ENCODE results near the gene ARID1B. TPM values are rescaled to one million over a fixed set of nuclear protein-coding genes. Genes with fewer than 3 reads are reported as not detected.
A peak's percentile ranks its signal among the peaks of the same experiment; 100 is the strongest.

The ARID1B gene
- total RNA-seq, 2 experiments from 2014 or later, result 36.9 to 38.9 TPM

DNA sequence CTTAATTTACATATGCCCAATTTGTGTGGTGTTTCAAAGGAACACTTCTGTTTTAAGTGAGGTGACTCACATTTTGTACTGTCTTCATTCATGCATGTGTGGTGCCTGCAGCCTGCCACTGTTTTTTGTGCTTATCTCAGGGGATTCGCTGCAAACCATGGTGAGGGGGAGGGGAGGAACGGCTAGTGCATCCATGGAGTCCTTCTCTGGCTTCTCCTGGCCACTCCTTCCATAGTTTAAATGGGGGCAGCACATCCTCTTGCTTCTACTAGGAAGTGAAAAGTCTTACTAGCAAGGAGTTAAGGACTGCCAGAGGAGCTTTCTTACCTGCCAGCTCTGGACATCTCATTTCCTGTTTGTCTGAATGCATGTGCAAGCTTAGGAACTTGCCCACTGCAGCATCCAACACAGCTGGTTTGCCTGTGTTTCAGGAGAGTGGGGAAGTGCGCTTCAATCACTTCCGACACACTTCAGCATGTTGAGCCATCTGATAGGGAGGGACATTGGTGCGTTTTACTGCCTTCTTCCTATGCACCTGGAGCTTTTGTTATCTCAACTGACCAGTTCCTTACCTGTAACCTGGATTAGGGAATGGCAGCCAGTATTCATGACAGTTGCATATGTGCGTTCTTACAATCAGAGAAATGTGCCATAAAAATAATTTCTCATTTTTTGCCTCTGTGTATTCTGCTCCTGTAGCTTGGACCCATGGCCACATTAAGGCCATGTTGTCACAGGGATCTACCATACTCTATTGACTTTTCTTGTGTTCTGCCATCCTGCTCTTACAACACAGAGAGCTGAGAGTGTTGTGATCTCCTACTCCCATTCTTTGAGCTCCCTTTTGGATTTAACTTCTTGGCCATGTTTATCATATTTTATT lies 211.3 kb downstream of the ARID1B start:
- intact Hi-C loops (cut with micrococcal nuclease), result no loop called here
- Mint-ChIP-seq H3K4me3 (no peak overlapping the region), H3K27ac (peak overlapping the region; percentile 10), H3K9me3 (no peaks in the 10 kb centered on the region), H3K4me1 (ENCODE audit: low read depth) (peaks cover 43% of the 10 kb centered on the region), H3K27me3 (no peaks in the 10 kb centered on the region), H3K36me3 (ENCODE audit: low read depth) (peaks cover 2% of the 10 kb centered on the region)
- ChIA-PET POLR2A (interaction anchor here (1.1 kb wide), 1 partner anchor 11 kb away, joined by 3 read pairs; no protein-coding TSS in a partner anchor), CTCF (no interaction called here)
- TF ChIP-seq, protein P1, sequence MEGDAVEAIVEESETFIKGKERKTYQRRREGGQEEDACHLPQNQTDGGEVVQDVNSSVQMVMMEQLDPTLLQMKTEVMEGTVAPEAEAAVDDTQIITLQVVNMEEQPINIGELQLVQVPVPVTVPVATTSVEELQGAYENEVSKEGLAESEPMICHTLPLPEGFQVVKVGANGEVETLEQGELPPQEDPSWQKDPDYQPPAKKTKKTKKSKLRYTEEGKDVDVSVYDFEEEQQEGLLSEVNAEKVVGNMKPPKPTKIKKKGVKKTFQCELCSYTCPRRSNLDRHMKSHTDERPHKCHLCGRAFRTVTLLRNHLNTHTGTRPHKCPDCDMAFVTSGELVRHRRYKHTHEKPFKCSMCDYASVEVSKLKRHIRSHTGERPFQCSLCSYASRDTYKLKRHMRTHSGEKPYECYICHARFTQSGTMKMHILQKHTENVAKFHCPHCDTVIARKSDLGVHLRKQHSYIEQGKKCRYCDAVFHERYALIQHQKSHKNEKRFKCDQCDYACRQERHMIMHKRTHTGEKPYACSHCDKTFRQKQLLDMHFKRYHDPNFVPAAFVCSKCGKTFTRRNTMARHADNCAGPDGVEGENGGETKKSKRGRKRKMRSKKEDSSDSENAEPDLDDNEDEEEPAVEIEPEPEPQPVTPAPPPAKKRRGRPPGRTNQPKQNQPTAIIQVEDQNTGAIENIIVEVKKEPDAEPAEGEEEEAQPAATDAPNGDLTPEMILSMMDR (IDR thresholded peaks at IDR 0.05), result no peak
- ATAC-seq (peak; percentile 69), DNase-seq (peak; percentile 28)

DNA sequence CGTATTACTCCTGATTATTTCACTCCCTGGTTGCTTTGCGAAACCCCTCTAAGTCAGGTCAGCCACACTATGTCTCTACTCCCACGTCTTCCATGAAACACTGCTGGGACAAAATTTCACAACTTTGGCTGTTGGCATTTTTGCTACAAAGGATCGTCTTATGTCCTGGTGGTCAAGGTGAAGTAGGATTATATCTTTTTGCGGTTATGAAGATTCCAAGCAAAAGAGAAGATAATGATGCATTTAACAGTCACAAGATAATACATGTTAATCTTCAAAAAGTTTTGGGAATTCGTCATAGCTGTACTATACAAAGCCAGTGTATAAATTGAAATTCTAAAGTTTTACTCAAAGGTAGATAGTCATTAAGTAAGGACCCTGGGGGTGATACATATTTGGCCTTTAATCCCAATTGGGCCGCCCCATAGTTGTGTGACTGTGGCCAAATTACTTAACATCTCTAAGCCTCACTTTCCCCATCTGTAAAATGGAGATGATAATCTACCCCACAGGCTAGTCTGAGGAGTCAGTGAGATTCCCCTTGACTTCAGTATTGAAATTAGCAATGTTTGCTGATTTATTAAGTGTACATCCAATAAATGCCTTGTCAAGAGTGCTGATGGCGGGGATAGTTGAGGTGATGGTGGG lies 212.1 kb downstream of the ARID1B start:
- Mint-ChIP-seq H3K4me3 (no peak overlapping the region), H3K36me3 (ENCODE audit: low read depth) (no peaks in the 10 kb centered on the region), H3K4me1 (ENCODE audit: low read depth) (peaks cover 39% of the 10 kb centered on the region), H3K9me3 (no peaks in the 10 kb centered on the region), H3K27me3 (no peaks in the 10 kb centered on the region), H3K27ac (no peak overlapping the region)
- TF ChIP-seq, protein P1 (IDR thresholded peaks at IDR 0.05), result no peak
- ChIA-PET CTCF (no interaction called here), POLR2A (interaction anchor here (0.5 to 1.1 kb wide), 2 partner anchors 10 to 1664 kb away, joined by 3 to 4 read pairs; no protein-coding TSS in a partner anchor)
- no peak for ATAC-seq
- DNase-seq, result no peak
- intact Hi-C loops (cut with micrococcal nuclease), result no loop called here

DNA sequence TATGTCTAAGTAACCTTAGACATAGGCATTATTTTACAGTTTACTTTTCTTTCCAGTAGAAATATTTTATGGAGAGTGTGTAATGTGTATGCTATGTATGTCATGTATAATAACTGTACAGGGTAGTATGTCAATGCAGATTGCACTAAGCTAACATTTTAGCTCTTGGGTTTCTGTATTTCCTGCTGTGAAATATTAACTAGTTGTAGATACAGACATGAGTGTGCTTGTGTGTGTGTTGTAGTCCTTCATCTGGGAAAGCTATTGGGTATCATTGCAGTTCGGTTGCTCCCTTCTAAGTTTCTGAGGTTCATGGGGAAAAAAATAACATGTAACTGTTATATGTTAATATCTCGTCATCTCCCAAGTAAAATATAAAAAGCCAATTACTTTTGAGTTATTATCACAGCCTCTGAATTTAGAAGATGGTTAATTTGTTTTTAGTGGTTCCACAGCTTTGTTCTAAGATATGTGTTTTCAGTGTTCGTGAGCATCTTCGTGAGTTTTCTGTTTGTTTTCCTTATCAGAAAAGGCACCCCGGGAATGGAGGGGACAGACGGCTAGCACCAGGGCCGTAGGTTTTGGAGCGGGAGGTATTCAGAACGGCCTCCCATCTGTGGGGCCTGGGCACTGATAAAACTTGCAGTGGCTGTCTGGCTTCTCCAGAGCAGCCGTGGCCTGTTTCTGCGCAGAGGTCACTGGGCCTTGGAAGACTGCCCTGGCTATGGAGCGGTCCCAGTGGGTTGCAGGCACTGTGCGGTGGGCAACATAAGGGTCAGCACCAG lies 215.0 kb downstream of the ARID1B start:
- TF ChIP-seq, protein P1 (IDR thresholded peaks at IDR 0.05), result no peak
- ChIA-PET CTCF (no interaction called here), POLR2A (no interaction called here)
- H3K27me3 Mint-ChIP-seq, result no peaks in the 10 kb centered on the region
- no peak for ATAC-seq
- no peak overlapping the region for H3K4me3 Mint-ChIP-seq
- no peaks in the 10 kb centered on the region for H3K36me3 Mint-ChIP-seq (ENCODE audit: low read depth)
- no peak for DNase-seq
- H3K27ac Mint-ChIP-seq, result no peak overlapping the region
- no peaks in the 10 kb centered on the region for H3K9me3 Mint-ChIP-seq
- intact Hi-C loops (cut with micrococcal nuclease), result no loop called here
- H3K4me1 Mint-ChIP-seq (ENCODE audit: low read depth), result peaks cover 40% of the 10 kb centered on the region

DNA sequence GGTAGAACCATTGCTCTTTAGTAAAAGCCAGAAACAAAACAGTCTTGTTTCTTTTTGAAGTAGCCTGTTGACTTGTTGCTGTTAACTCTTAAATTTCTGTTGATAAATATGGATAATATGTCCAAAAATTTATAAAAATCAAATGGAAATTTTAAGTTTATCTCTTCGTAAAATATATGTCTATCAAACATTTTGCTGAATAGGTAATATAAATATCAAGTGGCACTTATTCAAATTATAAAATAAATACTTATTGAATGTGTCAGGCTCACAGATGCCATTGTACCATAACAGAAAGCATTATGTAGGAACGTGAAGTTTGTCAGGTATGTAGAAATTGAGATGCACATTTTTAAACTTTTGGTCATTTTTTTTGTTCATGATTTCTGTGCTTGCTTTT lies 216.5 kb downstream of the ARID1B start:
- no peaks in the 10 kb centered on the region for H3K36me3 Mint-ChIP-seq (ENCODE audit: low read depth)

More for the DNA sequence above, 216.5 kb downstream of the ARID1B start:
- TF ChIP-seq, protein P1 (IDR thresholded peaks at IDR 0.05), result no peak
- Mint-ChIP-seq H3K4me1 (ENCODE audit: low read depth) (peaks cover 26% of the 10 kb centered on the region), H3K9me3 (no peaks in the 10 kb centered on the region), H3K4me3 (no peak overlapping the region), H3K27me3 (no peaks in the 10 kb centered on the region), H3K27ac (no peak overlapping the region)
- ATAC-seq, result no peak
- ChIA-PET CTCF (no interaction called here), POLR2A (interaction anchor here (0.8 kb wide), 1 partner anchor 13 kb away, joined by 3 read pairs; no protein-coding TSS in a partner anchor)
- intact Hi-C loops (cut with micrococcal nuclease), result no loop called here
- no peak for DNase-seq

Measured in activated CD8-positive, alpha-beta T cell treated with anti-CD3 and anti-CD28 coated beads for 36 hours (primary cell).